ENCODE data around the gene MIOX. TPM values are rescaled to one million over a fixed set of nuclear protein-coding genes. Genes with fewer than 3 reads are reported as not detected.

MIOX gene
- total and polyA plus RNA-seq, 2 of the 13 experiments (the other 11 are each of a cell fraction or from before 2014, with no cell fraction given) = 1.5 to 2.9 TPM

GRCh38 chr22:50498322-50498890 lies 11.7 kb downstream of the MIOX start (continued):
- no peak for TF ChIP-seq ZNF562 (CRISPR knock-in tag; IDR thresholded peaks at IDR 0.05; ENCODE audit: borderline replicate concordance)
- TF ChIP-seq ZNF142 (CRISPR knock-in tag; IDR thresholded peaks at IDR 0.05) = no peak
- TF ChIP-seq ZNF891 (CRISPR knock-in tag; IDR thresholded peaks at IDR 0.05) = no peak
- peak; percentile 59 for TF ChIP-seq SALL1 (CRISPR knock-in tag; IDR thresholded peaks at IDR 0.05)
- TF ChIP-seq POGZ (CRISPR knock-in tag; IDR thresholded peaks at IDR 0.05) = 0 out of 2 replicates have a peak, but pooled peaks have one; percentile 27
- TF ChIP-seq KAT8 (CRISPR knock-in tag; IDR thresholded peaks at IDR 0.05) = no peak; the same call in 1 of the 2 replicates
- TF ChIP-seq HNRNPL (IDR thresholded peaks at IDR 0.05; ENCODE audit: low read depth, low read length) = no peak
- TF ChIP-seq ZBTB3 (CRISPR knock-in tag; IDR thresholded peaks at IDR 0.05; ENCODE audit: borderline replicate concordance, low read depth) = no peak
- no peak for TF ChIP-seq BATF2 (CRISPR knock-in tag; IDR thresholded peaks at IDR 0.05)
- no peak for TF ChIP-seq ZNF629 (CRISPR knock-in tag; conservative IDR thresholded peaks at IDR 0.05)
- no peak for TF ChIP-seq HNRNPK (IDR thresholded peaks at IDR 0.05; ENCODE audit: low read depth, low read length, poor library complexity, severe bottlenecking)
- no peak for TF ChIP-seq TCF7 (IDR thresholded peaks at IDR 0.05; ENCODE audit: low read depth)
- no peak for TF ChIP-seq ZNF652 (CRISPR knock-in tag; IDR thresholded peaks at IDR 0.05; ENCODE audit: borderline replicate concordance, low read depth)
- no peak for TF ChIP-seq FOXO4 (CRISPR knock-in tag; conservative IDR thresholded peaks at IDR 0.05)
- no peak for TF ChIP-seq ZNF383 (CRISPR knock-in tag; IDR thresholded peaks at IDR 0.05; ENCODE audit: borderline replicate concordance)
- TF ChIP-seq NR2F2 (IDR thresholded peaks at IDR 0.05; ENCODE audit: borderline replicate concordance, low read depth) = peak; percentile 45
- peak; percentile 39; the same call in 1 of the 2 replicates for TF ChIP-seq ZNF501 (CRISPR knock-in tag; IDR thresholded peaks at IDR 0.05)
- peak; percentile 79 for TF ChIP-seq THAP7 (CRISPR knock-in tag; IDR thresholded peaks at IDR 0.05)
- no peak for TF ChIP-seq ZBTB37 (CRISPR knock-in tag; IDR thresholded peaks at IDR 0.05)
- no peak for TF ChIP-seq ZBTB7A (CRISPR knock-in tag; IDR thresholded peaks at IDR 0.05)
